KBM-7 (cell line): Measurements from ENCODE around the gene OR2T1.
"Not testable (repeated sequence)": the region's sequence is repeated elsewhere in the genome, so short reads cannot be mapped to it uniquely, and the experiment has no call there.

ENCODE experiments used
- DNase-seq: peaks from one replicate; pipeline ENCODE4 v3.0.0-alpha.2; 2015
- in situ Hi-C: fragments of 300-500 bp; cut with MboI; formaldehyde crosslinking; loops from 2 replicates; pipeline ENCODE4 v1.14.3; 2020; ENCODE audit warnings: low sequenced_read_pairs, low pct_unique_long_range_greater_than_20kb, mixed read lengths

Gene OR2T1, protein sequence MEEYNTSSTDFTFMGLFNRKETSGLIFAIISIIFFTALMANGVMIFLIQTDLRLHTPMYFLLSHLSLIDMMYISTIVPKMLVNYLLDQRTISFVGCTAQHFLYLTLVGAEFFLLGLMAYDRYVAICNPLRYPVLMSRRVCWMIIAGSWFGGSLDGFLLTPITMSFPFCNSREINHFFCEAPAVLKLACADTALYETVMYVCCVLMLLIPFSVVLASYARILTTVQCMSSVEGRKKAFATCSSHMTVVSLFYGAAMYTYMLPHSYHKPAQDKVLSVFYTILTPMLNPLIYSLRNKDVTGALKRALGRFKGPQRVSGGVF

DNA sequence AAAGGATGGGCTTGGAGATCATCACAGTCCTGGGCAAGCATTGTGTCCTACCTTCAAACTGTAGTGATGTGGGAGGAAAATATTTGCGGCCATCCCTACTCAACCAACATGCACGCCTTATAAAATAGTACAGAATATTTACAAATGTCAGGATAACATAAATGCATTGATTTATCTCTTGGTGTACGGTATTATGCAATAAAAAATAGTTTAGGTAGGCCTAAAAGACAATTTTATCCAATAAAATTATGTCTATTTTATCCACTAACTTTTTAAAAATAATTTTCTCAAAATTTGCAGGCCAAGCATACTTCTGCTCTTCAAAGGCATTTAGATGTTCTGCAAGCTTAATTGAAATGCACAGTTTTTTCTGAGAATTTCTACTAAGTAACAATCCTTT lies at the start of gene OR2T1:
TSS of gene OR2T1 (plus strand) at position 301 of the 400 bp plus-strand sequence. CDS start 3,100 bp downstream, outside the sequence.
- no peak for DNase-seq
- in situ Hi-C loops: no loop called here

DNA sequence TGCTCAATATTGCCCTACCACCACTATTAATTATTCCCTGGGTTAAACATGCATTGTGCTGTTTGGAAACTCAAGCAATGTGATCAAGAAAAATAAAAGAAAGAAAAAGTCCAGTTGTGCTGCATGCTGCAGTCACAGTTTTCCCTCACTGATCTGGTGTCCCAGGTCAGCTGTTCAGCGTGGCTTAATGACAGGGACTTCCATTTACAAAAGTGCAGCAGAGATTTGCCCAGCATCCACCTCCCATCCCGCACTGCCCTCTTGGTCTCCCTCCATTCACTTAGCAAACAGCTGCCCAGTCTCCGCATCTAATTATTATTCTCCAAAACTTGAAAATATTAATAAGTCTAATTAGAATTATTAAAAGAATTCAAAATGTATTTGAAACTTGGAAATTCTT lies 43.4 kb upstream of the OR2T1 start:
- no peak for DNase-seq
- in situ Hi-C loops: no loop called here

DNA sequence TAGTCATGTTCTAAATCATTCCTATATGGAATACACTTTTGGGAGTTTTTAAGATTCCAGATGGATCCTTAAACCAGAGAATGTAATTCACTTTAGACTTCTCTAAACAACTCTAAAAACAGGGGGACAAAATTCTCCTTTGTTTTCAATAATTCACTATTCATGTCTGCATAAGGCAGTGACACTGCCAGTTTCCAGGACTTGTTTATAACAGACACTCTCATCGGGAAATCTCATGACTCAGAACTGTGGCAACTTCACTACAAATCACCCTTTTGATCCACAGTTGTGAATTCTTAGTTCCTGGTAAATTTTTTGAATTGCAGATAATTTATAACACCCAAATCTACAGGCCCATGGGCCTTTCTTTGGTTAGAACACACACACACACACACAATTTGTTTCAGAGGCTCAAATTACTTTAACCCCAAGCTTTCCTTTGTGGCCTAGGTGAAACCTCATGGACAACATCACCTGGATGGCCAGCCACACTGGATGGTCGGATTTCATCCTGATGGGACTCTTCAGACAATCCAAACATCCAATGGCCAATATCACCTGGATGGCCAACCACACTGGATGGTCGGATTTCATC lies 41.6 kb upstream of the OR2T1 start, which contains the start of gene OR2T4:
TSS of gene OR2T4 (plus strand) at position 545 of the 595 bp plus-strand sequence. CDS start at position 545, 0 bp downstream.
- in situ Hi-C loops: no loop called here
- no peak for DNase-seq

DNA sequence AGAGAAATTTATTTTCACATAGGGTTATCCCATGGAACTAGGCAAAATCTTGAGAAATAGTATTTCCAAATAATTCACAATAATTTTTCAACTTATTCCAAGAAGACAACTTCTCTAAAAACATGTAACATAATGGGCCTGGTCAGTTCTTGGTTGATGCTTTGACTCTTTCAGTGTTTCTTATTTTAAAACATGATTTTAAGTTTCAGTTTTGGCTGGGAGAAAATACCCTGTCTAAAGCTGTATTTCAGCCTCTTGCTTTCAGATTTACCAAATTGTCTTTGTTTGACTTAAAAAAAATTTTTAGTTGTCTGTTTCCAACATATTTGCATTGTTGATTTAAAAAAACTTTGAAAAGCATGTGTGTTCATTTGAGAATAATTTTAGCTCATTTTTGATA lies 36.2 kb upstream of the OR2T1 start:
- DNase-seq: no peak
- in situ Hi-C loops: no loop called here

DNA sequence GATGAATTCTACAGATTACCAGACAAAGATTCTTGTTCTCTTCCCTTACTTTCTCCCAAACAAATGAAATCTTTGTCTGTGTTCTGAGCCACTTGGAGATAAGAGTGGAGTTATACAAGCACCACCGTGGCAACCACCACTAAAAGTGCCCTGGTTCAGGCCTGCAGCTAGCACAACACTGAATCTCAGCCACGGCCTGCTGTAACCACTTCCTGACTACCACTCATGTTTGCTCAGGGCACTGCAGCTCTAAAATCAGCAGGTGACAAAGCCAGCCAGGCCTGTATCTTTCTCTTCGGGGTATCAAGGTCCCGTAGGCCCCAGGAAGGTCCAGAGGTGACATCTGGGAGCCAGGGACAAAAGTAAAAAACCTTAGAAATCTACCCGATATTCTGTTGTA lies 30.5 kb upstream of the OR2T1 start:
- in situ Hi-C loops: no loop called here
- no peak for DNase-seq

DNA sequence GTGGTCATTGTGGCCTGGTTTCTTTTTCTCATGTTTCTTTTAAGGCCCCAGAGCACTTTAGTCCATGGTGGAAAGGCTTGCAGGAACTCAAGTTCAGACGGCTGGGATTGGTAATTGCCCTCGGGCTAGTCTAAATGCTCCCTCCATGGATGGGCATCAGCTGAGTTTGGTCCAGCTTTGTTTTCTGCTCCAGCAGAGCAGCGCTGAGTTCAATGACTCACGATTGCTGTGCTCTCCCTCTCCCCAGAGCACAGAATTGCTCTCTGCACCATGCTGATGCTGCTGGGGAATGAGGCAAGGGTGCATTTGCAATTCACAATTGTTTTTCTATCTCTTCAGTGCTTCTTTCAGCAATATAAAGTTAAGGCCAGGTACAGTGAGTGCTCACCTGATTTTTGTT lies 29.1 kb upstream of the OR2T1 start:
- in situ Hi-C loops: no loop called here

DNA sequence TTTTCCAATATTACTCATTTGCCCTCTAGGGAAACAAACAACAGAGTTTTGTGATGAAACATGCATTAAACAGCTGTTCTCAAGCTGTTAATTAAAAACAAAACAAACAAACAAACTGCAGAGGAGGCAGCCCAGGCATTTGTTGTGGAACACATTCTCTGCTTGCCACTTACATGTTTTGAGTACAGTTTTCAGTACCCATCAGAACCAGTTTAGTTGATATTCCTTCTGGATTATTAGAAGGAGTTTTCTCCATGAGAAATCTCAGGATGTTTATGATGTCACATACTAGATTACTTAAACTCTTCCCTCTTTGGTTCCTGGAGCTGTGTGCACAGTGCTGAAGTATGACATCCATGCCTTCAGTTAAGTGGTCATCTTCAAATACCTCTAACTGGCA lies 27.4 kb upstream of the OR2T1 start, which contains the start of gene OR2T6:
TSS of gene OR2T6 (plus strand) at position 301 of the 400 bp plus-strand sequence. CDS start 11,863 bp downstream, outside the sequence.
- DNase-seq: no peak
- in situ Hi-C loops: no loop called here

More for the DNA sequence above, 29.1 kb upstream of the OR2T1 start:
- DNase-seq: no peak

DNA sequence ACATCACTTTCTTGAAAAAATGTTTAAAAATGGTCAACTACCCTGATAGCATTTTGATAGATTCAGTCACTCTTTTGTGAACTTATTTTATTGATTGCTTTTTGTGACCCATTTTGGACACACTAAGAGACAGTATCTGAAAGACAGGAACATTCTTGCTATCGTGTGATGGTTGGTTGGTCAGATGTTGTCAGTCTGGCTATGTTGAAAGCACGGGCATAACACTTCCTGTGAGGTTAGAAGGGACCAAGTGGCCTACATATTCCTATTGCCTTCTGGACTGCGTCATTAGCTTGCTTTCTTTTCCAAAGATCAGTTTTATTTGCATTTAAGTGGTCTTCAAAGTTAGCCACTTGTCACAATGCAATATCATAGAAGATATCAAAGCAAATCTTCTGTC lies 25.9 kb upstream of the OR2T1 start:
- DNase-seq: no peak
- in situ Hi-C loops: no loop called here

DNA sequence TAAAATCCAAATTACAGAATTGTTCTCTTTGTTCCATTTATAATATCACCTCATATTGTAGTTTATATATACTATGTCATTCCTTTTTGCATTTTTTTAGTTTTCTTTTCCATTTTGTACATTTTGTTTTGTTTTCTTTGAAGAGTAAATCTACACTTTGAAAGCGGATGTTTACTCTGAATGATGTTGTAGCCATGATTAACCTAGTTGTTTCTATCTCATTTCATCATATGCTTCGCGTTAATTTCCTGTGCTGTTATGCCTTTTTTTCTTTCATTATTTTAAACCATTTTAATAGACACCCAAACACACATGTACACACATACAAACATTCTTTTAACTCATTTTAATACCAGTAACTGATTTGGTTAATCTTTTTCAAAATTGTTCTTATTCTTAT lies 22.0 kb upstream of the OR2T1 start:
- in situ Hi-C loops: no loop called here

DNA sequence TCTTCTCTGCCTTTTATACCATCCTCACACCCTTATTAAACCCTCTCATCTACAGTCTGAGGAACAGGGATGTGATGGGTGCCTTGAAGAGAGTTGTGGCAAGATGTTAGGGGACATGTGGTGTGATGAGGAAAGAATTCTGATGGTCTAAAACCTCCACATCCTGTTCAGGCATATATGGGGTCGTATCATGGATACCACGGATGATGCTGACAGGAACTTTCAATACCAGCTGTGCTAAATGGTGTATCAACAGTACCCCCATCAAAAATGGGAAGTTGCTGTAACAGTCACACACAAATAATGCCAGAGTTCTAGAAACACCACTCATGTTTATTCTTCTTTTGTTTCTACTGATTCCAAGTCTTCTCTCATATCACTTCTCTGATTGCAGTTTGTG lies 14.4 kb upstream of the OR2T1 start:
- in situ Hi-C loops: no loop called here
- no peak for DNase-seq

More for the DNA sequence above, 22.0 kb upstream of the OR2T1 start:
- no peak for DNase-seq

DNA sequence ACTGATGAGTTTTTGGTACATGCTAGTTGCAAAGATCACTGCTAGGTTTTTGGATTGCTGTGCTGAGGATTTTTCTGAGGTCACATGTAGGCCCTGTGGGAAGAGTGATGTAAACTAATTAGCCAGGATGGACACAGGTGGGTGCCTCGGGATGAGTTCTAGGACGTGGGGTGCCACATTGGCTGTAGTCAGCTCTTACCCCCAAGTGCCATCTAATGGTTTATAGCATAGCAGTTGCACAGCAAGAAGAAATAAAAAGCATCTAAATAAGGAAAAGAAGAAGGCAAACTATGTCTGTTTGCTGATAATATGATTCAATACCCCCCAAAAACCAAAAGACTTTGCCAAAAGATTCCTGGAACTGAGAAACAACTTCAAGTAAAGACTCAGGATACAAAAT lies 9.8 kb upstream of the OR2T1 start:
- no peak for DNase-seq
- in situ Hi-C loops: no loop called here

DNA sequence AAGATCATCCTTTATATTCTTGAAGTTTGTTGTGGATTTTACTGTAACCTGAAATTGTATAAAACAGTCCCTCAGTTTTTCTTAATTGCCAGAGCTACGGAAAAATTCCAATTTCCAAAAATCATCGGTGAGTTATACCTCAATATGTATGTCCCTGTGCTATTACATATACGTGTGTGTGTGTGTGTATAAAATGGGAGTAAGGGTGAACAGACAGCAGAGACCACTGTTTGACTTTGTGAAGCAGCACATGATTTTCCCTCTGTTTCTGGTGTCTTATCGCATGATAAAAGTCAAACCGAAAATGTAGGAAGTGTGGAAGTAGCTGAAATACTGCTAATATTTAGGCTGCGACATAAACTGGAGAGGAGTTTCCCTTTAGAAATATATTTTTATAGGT lies 1.2 kb downstream of the OR2T1 start:
- in situ Hi-C loops: no loop called here
- DNase-seq: peak; percentile 50

DNA sequence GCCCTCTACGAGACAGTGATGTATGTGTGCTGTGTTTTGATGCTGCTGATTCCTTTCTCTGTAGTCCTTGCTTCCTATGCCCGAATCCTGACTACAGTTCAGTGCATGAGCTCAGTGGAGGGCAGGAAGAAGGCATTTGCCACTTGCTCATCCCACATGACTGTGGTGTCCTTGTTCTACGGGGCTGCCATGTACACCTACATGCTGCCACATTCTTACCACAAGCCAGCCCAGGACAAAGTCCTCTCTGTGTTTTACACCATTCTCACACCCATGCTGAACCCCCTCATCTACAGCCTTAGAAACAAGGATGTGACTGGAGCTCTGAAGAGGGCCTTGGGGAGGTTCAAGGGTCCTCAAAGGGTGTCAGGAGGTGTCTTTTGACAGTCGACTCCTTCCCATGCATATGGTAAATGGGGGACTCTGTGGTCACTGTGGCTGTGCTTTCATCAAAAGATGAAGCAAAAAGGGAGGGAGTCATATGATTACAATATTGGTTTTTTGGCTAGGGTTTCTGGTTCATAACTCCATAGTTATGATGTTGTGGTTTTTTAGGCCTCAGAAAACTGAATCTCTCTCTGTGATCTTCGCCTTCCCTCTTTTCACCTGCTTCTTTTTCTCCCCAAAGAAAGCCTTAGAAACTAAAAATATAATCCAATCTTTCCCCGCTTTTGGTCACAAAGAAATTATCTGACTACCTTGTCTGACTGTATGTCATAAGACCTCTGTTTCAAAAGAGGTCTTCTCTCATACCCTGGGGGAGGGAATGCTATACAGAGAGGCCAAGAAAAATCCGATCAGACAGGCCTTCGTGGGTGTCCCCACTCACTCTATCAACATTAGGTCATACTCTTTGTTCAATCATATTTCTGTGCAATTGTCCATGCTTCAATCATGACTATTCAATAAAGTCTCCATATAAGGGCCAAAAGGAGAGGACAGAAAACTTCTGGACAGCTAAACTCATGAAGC lies 4.2 kb downstream of the OR2T1 start:
- in situ Hi-C loops: no loop called here
- no peak for DNase-seq

DNA sequence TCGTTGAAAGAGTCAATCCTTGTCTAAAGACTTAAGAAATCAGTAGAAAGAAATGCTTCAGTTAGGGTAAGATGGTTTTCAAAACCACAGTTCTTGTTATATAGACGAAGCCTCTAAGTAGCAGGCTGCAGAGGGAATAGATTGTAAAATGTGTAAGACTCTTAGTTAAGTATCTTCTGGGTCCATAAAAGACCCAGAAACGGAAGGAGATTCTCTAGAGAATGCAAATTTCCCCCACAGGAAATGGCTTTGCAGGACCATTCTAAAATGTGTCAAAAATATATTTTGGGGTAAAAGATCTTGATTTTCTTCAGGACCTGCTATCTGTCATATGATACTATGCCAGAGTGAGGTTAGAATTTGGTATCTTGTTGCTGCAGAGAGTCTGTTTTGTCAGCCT lies 13.4 kb downstream of the OR2T1 start:
- no peak for DNase-seq
- in situ Hi-C loops: no loop called here

DNA sequence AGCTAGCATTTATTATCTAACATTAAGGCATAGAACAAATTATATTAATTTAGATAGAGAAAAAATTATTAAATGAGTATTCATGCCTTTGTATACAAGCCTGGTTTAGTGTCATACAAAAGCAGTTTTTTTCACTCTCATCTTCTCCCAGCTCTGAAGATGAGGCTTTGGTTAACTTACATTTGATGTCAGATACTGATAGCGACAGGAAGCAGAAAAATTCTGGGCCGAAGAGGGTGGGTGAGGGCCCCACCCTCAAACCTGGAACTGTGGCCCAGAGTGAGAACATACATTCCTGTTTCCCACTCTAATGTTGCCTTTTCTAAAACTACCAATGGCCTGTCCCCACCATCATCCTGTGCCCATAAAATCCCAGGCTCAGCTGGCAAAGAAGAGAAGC lies 15.0 kb downstream of the OR2T1 start:
- in situ Hi-C loops: no loop called here
- no peak for DNase-seq

DNA sequence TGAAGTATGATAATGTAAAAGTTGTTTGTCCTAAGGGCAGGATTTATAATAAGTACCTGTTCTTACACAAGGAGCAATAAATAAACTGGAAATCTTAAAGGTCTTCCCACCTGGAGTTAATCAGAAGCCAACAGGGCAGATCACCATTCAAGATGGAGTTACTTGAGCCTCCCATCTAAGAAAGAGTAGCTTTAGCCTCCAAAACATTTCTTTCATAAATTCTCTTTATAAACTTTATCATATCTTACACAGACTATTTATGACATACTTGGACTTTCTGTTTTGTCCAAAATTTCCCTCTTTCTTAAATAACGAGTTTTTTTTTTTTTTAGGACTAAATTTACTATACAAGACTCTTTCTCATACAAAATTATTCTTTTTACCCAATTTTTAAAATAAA lies 18.5 kb downstream of the OR2T1 start:
- in situ Hi-C loops: no loop called here
- peak; percentile 20 for DNase-seq

DNA sequence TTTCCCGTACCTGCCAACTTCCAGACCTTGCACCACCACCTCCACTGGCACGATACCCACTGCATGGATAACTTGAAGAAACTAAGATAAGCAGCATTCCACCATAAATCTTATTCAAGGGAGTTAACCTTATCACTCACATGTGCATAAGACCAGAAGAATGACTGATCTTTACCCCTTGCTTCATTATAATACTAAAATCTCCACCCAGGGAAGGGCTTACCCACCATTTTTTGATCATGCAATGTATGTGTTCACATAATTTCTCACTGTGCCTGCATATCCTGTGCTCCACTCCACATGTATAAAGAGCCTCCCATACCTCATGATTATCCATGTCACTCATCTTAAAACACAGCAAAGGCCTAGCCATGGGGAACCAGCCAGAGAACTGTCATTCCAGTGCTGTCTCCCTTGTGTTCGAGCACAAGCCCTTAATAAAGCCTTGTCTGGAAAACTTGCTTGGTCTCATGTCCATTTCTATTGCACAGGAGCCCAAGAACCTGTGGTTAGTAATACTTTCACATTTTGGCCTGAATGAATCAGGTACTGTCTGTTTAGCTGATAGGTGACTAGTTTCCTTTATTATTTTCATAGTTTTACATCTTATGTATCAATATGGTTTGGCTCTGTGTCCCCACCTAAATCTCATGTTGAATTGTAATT lies 24.8 kb downstream of the OR2T1 start:
- DNase-seq, in situ Hi-C loops: not testable (repeated sequence)

DNA sequence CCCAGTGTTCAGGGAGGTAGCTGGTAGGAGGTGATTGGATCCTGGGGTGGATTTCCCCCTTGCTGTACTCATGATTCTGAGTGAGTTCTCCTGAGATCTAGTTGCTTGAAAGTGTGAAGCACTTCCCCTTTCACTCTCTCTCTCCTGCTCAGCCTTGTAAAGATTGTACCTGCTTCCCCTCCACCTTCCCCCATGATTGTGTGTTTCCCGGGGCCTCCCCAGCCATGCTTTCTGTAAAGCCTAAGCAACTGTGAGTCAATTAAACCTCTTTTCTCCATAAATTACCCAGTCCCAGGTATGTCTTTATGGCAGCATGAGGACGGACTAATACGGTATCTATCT lies 25.3 kb downstream of the OR2T1 start:
- in situ Hi-C loops: not testable (repeated sequence)
- DNase-seq: peak; percentile 5

DNA sequence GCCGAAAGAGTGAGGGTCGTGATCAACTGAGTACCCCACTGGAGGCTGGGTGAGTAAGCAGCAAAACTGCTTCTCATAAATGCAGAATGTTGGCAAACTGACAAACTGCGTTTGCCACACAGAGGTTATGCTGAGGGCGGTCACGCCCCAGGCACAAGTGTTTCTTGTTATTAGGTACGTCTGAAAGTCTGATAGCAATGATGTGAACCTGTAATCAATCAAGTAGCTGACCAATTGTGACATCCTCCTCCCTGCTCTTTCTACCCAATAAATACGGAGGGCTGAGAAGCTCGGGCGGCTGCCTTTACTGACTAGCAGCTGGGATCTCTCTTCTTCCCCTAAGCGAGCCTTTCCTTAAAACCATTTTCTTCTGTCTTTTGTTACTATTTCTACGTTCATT lies 28.8 kb downstream of the OR2T1 start:
- DNase-seq, in situ Hi-C loops: not testable (repeated sequence)
